Sigmoid colon (tissue), 7 donors: Measurements from ENCODE around the gene ZBTB45. TPM values are rescaled to one million over a fixed set of nuclear protein-coding genes. Genes with fewer than 3 reads are reported as not detected.

ENCODE experiments used
- DNase-seq: peaks from one replicate; pipeline ENCODE4 v3.0.0-alpha.2; 2019
- H3K27ac ChIP-seq, 4 donors: fragments of 200-600 bp; sonication (generic); one replicate each; pipeline ENCODE4 v1.5.1; 2016 to 2019; ENCODE audit warnings: mild to moderate bottlenecking in 1 of 4
- H3K27me3 ChIP-seq, 3 donors: fragments of 200-600 bp; sonication (generic); one replicate each; pipeline ENCODE4 v1.5.1; 2019; ENCODE audit warnings: mild to moderate bottlenecking in 1 of 3
- H3K36me3 ChIP-seq, 4 donors: fragments of 200-600 bp; sonication (generic); one replicate each; pipeline ENCODE4 v1.5.1; 2016 to 2019
- H3K4me1 ChIP-seq, 4 donors: fragments of 200-600 bp; sonication (generic); one replicate each; pipeline ENCODE4 v1.5.1; 2017 to 2019
- H3K4me3 ChIP-seq, 4 donors: fragments of 200-600 bp; sonication (generic); one replicate each; pipeline ENCODE4 v1.5.1; 2017 to 2019; ENCODE audit warnings: mild to moderate bottlenecking in 2 of 4, moderate library complexity in 1 of 4
- H3K9me3 ChIP-seq, 4 donors: fragments of 200-600 bp in 3 of 4; sonication (generic) in 3 of 4; one replicate each; pipeline versions ENCODE4 v1.5.1 to v1.6.1; 2013 to 2019
- EP300 ChIP-seq, 4 donors: sonication (generic); formaldehyde crosslinking; IDR thresholded peaks; one replicate each; pipeline ENCODE4 v1.6.1; 2017; ENCODE audit warnings: antibody characterized with exemption in 4 of 4
- POLR2A ChIP-seq, 2 donors: fragments of 450-650 bp; IDR thresholded peaks; one replicate each; pipeline ENCODE4 v1.6.1; 2016; ENCODE audit warnings: antibody characterized with exemption in 2 of 2, mild to moderate bottlenecking in 2 of 2, moderate library complexity in 2 of 2
- POLR2AphosphoS5 ChIP-seq, 4 donors: sonication (generic); formaldehyde crosslinking; IDR thresholded peaks; one replicate each; pipeline ENCODE4 v1.6.1; 2017; ENCODE audit warnings: antibody characterized with exemption in 4 of 4
- whole genome bisulfite sequencing, 2 donors: extraction: QIAGEN DNeasy Blood & Tissue Kit; methylation state at CpG; one replicate each; pipeline ENCODE4 v1.1.7; 2013; 5-methylcytosine and 5-hydroxymethylcytosine counted together
- intact Hi-C: fragments of 100-400 bp; cut with DNase I; formaldehyde crosslinking; loops from one replicate; pipeline ENCODE4 v1.15.1; 2023
- polyA plus RNA-seq, 3 donors: library from polyadenylated mRNA; stranded (reverse); fragments of 200-250 nt; gene quantifications; one replicate each; pipeline ENCODE4 v1.2.3, GENCODE V29; 2013
- total RNA-seq, 4 donors: library from RNA; depleted of rRNA; stranded (reverse); fragments of >200 nt; gene quantifications; one replicate each; pipeline ENCODE4 v1.1.0, GENCODE V29; 2016
- TF ChIP-seq, protein P1 (sequence below), 4 experiments: fragments of 450-650 bp in 3 of 4; fragments of 200-600 bp in 1 of 4; IDR thresholded peaks; one replicate each; pipeline ENCODE4 v1.5.1; 2016 to 2019; ENCODE audit warnings: antibody characterized with exemption in 4 of 4, mild to moderate bottlenecking in 3 of 4, moderate library complexity in 2 of 4
- donor health status: healthy with polysubstance abuse.
- donor health status: Bipolar disorder and iron deficiency.
- donor health status: healthy.

The ZBTB45 gene
- total and polyA plus RNA-seq, 7 donors, result 4.9 to 13.8 (median 8.2) TPM

DNA sequence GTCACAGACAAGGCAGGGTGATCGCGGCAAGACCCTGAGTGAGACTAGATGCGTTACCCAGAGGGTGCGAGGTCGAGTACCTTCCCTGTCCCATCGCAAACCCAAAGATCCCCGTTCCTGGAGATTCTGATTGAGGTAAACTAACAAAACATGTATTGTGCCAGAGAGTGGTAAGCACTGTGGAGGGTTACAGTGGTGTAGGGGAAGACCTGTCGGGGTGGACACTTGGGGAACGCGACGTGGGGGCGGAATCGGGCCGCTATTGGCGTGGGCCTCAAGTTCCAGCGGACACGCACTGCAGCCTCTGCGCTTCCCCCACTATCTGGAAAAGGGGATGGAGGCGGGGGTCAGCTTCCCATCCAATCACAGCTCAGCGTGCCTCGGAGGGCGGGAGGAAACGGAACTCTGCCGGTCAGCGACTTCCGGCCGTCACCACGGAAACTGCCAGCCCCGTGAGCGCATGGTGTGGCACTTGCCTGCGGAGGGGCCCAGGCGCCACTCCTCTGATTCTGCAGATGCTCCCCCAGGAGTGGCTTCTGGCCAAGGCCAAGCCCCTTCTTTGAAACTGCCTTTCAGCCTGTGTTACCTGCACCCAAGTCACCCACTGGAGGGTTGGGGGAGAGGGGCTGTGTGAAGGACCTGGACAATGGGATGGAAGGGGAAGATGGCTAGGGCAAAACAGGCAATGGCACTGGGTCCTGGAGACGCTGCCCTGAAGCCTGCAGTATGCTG, 39.8 kb upstream of the ZBTB45 start:
- intact Hi-C loops, result loop anchor here (2.0 kb wide), 1 partner anchor 13 kb away; the partner anchor contains the start of gene MZF1

DNA sequence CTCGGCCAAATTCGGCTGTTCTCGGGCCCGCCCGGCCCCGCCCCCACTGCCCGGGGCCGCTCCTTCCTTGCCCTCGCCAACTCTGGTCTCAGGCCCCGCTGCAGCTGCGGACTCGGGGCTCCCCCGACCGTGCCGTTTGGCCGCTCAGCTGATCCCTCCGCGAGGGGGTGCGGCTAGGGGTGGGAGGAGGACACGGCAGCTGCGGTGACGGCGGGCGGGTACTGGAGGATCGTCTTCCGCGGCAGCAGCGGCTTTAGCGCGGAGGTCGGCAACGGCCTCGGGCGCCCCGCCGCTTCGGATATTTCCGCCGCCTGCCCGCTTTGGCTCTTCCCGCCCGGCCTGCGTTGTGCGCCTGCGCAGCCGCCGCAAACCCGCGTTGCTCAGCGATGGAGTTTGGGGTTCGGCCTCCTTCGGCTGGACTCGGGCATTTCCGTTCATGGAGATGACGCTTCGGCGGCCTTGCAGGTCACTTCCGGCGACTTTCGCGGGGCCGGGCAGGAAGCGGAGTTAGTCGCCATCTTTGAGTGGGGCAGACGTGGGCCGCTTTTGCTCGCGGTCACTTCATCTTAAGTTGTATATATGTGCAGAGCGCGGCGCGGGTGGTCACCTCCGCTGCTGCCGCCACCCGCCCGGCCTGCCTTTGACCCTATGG, 39.1 kb upstream of the ZBTB45 start:
- Histone ChIP-seq H3K4me1 (peaks cover 0 to 72% (median 67%) of the 10 kb centered on the region in 4 donors), H3K27me3 (no peaks in the 10 kb centered on the region), H3K4me3 (peak overlapping the region; percentile 61 to 84 (median 82)), H3K27ac (peak overlapping the region; percentile 99 to 100 (median 100)), H3K36me3 (peaks cover 10 to 17% (median 13%) of the 10 kb centered on the region in 4 donors), H3K9me3 (no peaks in the 10 kb centered on the region)
- TF ChIP-seq, protein P1, sequence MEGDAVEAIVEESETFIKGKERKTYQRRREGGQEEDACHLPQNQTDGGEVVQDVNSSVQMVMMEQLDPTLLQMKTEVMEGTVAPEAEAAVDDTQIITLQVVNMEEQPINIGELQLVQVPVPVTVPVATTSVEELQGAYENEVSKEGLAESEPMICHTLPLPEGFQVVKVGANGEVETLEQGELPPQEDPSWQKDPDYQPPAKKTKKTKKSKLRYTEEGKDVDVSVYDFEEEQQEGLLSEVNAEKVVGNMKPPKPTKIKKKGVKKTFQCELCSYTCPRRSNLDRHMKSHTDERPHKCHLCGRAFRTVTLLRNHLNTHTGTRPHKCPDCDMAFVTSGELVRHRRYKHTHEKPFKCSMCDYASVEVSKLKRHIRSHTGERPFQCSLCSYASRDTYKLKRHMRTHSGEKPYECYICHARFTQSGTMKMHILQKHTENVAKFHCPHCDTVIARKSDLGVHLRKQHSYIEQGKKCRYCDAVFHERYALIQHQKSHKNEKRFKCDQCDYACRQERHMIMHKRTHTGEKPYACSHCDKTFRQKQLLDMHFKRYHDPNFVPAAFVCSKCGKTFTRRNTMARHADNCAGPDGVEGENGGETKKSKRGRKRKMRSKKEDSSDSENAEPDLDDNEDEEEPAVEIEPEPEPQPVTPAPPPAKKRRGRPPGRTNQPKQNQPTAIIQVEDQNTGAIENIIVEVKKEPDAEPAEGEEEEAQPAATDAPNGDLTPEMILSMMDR (IDR thresholded peaks at IDR 0.05), result no peak
- peak in 1 of 4 donors; percentile 20 for TF ChIP-seq EP300 (IDR thresholded peaks at IDR 0.05)
- TF ChIP-seq POLR2AphosphoS5 (IDR thresholded peaks at IDR 0.05), result peak; percentile 56 to 85 (median 72)
- peak in 1 of 2 donors; percentile 65 for TF ChIP-seq POLR2A (IDR thresholded peaks at IDR 0.05)
- intact Hi-C loops, result loop anchor here (2.0 kb wide), 1 partner anchor 14 kb away; the partner anchor contains the start of gene MZF1
- DNase-seq, result peak; percentile 100
- 0 to 1% methylated on average over 76 of the region's 76 CpGs for WGBS, 2 donors

More for the DNA sequence above, 39.8 kb upstream of the ZBTB45 start:
- Histone ChIP-seq H3K4me1 (peaks cover 0 to 66% (median 60%) of the 10 kb centered on the region in 4 donors), H3K36me3 (peaks cover 10 to 17% (median 13%) of the 10 kb centered on the region in 4 donors), H3K9me3 (no peaks in the 10 kb centered on the region), H3K27ac (peak overlapping the region; percentile 99 to 100 (median 100)), H3K27me3 (no peaks in the 10 kb centered on the region), H3K4me3 (peak overlapping the region; percentile 61 to 84 (median 82))
- DNase-seq, result peak; percentile 97
- TF ChIP-seq, protein P1 (IDR thresholded peaks at IDR 0.05), result no peak
- peak in 1 of 2 donors; percentile 75 for TF ChIP-seq POLR2A (IDR thresholded peaks at IDR 0.05)
- TF ChIP-seq POLR2AphosphoS5 (IDR thresholded peaks at IDR 0.05), result peak; percentile 66 to 90 (median 77)
- no peak for TF ChIP-seq EP300 (IDR thresholded peaks at IDR 0.05)
- 1% methylated on average over 33 of the region's 33 CpGs for WGBS, 2 donors

GRCh38 chr19:58558066-58558622, 38.5 kb upstream of the ZBTB45 start, which contains the start of gene UBE2M:
UBE2M (minus strand) TSS chr19:58558611; CDS start chr19:58558381, 230 bp downstream.
- H3K27me3 ChIP-seq, result no peaks in the 10 kb centered on the region
- TF ChIP-seq POLR2A (IDR thresholded peaks at IDR 0.05) (no peak), EP300 (IDR thresholded peaks at IDR 0.05) (no peak), POLR2AphosphoS5 (IDR thresholded peaks at IDR 0.05) (no peak)
- TF ChIP-seq, protein P1 (IDR thresholded peaks at IDR 0.05), result no peak
- DNase-seq, result peak; percentile 82
- WGBS, 2 donors, result 0 to 1% methylated on average over 62 of the region's 62 CpGs
- H3K4me3 ChIP-seq, result peak within 1 kb of the TSS; percentile 81 to 86 (median 84)
- H3K9me3 ChIP-seq, result no peaks in the 10 kb centered on the region
- H3K27ac ChIP-seq, result peak within 1 kb of the TSS; percentile 99 to 100 (median 100)
- peaks cover 10 to 18% (median 13%) of the 10 kb centered on the region in 4 donors for H3K36me3 ChIP-seq
- intact Hi-C loops, result loop anchor here (2.0 kb wide), 1 partner anchor 15 kb away; the partner anchor contains the start of gene MZF1
- peaks cover 0 to 72% (median 67%) of the 10 kb centered on the region in 4 donors for H3K4me1 ChIP-seq

DNA sequence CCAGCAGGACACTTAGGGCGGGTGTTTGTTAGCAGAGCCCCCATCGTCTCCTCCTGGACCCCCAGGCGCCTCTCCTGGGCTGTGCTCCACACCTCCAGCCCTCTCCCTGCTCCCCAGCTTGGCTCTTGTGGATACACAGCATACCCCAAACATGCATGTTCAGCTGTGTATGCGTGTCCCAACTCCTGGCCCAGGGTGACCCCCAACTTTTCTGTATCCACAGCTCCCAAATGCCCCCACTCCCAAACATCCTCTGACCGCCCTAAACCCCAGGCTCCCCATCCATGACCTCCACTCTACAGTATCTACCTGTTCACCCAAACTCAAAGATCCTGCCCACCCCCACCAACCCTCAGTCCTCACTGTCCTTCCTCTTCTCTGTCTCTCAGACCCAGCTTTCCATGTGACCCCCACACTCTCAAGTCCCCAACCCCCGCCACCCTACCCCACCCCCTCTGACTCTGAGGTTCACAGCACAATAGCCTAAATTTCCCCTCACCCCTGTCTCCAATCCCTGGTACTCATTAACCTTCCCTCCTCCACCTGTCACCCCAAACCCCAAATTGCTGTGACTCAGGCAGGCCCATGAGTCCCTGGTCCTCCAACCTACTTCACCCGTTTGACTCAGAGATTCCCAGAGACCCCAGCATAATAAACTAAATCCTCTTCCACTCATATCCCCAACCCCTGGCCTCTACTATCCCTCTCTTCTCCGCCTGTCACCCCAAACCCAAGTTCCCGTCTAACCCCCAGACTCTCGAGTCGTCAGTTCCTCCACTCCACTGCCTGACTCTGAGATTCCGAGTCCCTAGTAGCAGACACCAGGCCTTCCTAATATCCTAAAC, 37.8 kb upstream of the ZBTB45 start:
- peak; percentile 65 for DNase-seq
- 25 to 32% methylated on average over 12 of the region's 12 CpGs for WGBS, 2 donors

More for the DNA sequence above, 37.8 kb upstream of the ZBTB45 start:
- intact Hi-C loops, result loop anchor here (2.0 kb wide), 1 partner anchor 15 kb away; the partner anchor contains the start of gene MZF1
- no peak for TF ChIP-seq EP300 (IDR thresholded peaks at IDR 0.05)
- TF ChIP-seq POLR2AphosphoS5 (IDR thresholded peaks at IDR 0.05), result no peak
- TF ChIP-seq, protein P1 (IDR thresholded peaks at IDR 0.05), result no peak
- TF ChIP-seq POLR2A (IDR thresholded peaks at IDR 0.05), result no peak
- Histone ChIP-seq H3K4me3 (peak overlapping the region; percentile 81 to 86 (median 84)), H3K9me3 (no peaks in the 10 kb centered on the region), H3K4me1 (peaks cover 0 to 69% (median 60%) of the 10 kb centered on the region in 4 donors), H3K27ac (peak overlapping the region; percentile 99 to 100 (median 100)), H3K27me3 (no peaks in the 10 kb centered on the region), H3K36me3 (peaks cover 10 to 25% (median 16%) of the 10 kb centered on the region in 4 donors)
